SHP77 treated with DMSO at 0.1 percent for 48 hours (cell line): ENCODE measurements around the gene ALDOA.
"Not testable (repeated sequence)": the region's sequence is repeated elsewhere in the genome, so short reads cannot be mapped to it uniquely, and the experiment has no call there.

Source experiments
- DNase-seq: peaks from one replicate; lab custom pipeline; 2025; lab: John Stamatoyannopoulos, UW

ALDOA gene

GRCh38 chr16:30065102-30065942 is at the start of gene ALDOA:
ALDOA (plus strand) TSS chr16:30065760; CDS start chr16:30066898, 1,138 bp downstream.
- DNase-seq, result peak; percentile 94

- no peak for DNase-seq
These were observed 48.8 kb upstream of the ALDOA start for GRCh38 chr16:30016555-30017276.

GRCh38 chr16:30017277-30017656 is 48.3 kb upstream of the ALDOA start:
- DNase-seq, result no peak

- DNase-seq, result not testable (repeated sequence)
These were observed 47.6 kb upstream of the ALDOA start for GRCh38 chr16:30017937-30018336.

- no peak for DNase-seq
These were observed 46.8 kb upstream of the ALDOA start for GRCh38 chr16:30018731-30019158.

- no peak for DNase-seq
These were observed 42.7 kb upstream of the ALDOA start, which contains the start of gene C16orf92 for GRCh38 chr16:30022887-30023286. C16orf92 (plus strand) TSS chr16:30023198; CDS start chr16:30023341, 143 bp downstream.

- no peak for DNase-seq
These were observed 42.0 kb upstream of the ALDOA start for GRCh38 chr16:30023586-30023985.

GRCh38 chr16:30024451-30024850 is 41.1 kb upstream of the ALDOA start:
- DNase-seq, result no peak

GRCh38 chr16:30025156-30025555 is 40.4 kb upstream of the ALDOA start:
- DNase-seq, result no peak

- no peak for DNase-seq
These were observed 40.0 kb upstream of the ALDOA start for GRCh38 chr16:30025574-30025973.

GRCh38 chr16:30026449-30026848 is 39.1 kb upstream of the ALDOA start:
- no peak for DNase-seq

- no peak for DNase-seq
These were observed 37.7 kb upstream of the ALDOA start for GRCh38 chr16:30027588-30028437.

- no peak for DNase-seq
These were observed 37.0 kb upstream of the ALDOA start for GRCh38 chr16:30028438-30029076.

GRCh38 chr16:30030011-30030685 is 35.4 kb upstream of the ALDOA start:
- DNase-seq, result no peak

- DNase-seq, result no peak
These were observed 34.6 kb upstream of the ALDOA start, which contains the start of gene TLCD3B for GRCh38 chr16:30030841-30031413. TLCD3B (minus strand) TSS chr16:30031271; CDS start chr16:30030527, 744 bp downstream.

- DNase-seq, result no peak
These were observed 34.1 kb upstream of the ALDOA start for GRCh38 chr16:30031477-30031918.

GRCh38 chr16:30032083-30032819 is 33.3 kb upstream of the ALDOA start:
- DNase-seq, result peak; percentile 66

GRCh38 chr16:30033270-30033669 is 32.3 kb upstream of the ALDOA start:
- DNase-seq, result no peak

- DNase-seq, result no peak
These were observed 25.3 kb upstream of the ALDOA start for GRCh38 chr16:30040221-30040620.

- DNase-seq, result not testable (repeated sequence)
These were observed 24.9 kb upstream of the ALDOA start for GRCh38 chr16:30040690-30041089.
